ENCODE data around the gene DPP8.

- TF ChIP-seq CTCF (IDR thresholded peaks at IDR 0.05), result no peak
- TF ChIP-seq POLR2A (IDR thresholded peaks at IDR 0.05), result no peak
Observed at GRCh38 chr15:65399001-65399706, 118.3 kb downstream of the DPP8 start.
